ENCODE measurements around the gene IL24. TPM values are rescaled to one million over a fixed set of nuclear protein-coding genes. Genes with fewer than 3 reads are reported as not detected.

Gene IL24
- total RNA-seq, 3 donors from 2014 or later (not counting 1 experiment from before 2014, with no cell fraction given) = not detected

- DNase-seq (no peak), ATAC-seq (no peak)
- TF ChIP-seq CTCF (IDR thresholded peaks at IDR 0.05) = no peak
- H3K9me3 Mint-ChIP-seq = no peaks in the 10 kb centered on the region
- 97% methylated on average over 9 of the region's 13 CpGs for WGBS (ENCODE audit: insufficient coverage)
- intact Hi-C loops (cut with micrococcal nuclease) = no loop called here
- Histone ChIP-seq H3K9me3 (ENCODE audit: control insufficient read depth, insufficient read depth, low read length) (no peaks in the 10 kb centered on the region), H3K27me3 (ENCODE audit: control insufficient read depth, insufficient read depth, low read length) (no peaks in the 10 kb centered on the region), H3K4me1 (ENCODE audit: control insufficient read depth, insufficient read depth, low read length) (peaks cover 6% of the 10 kb centered on the region), H3K36me3 (ENCODE audit: control insufficient read depth, insufficient read depth, low read length) (no peaks in the 10 kb centered on the region), H3K27ac (ENCODE audit: low read length) (no peak overlapping the region), H3K4me3 (ENCODE audit: low read length) (no peak overlapping the region)
- peaks cover 6% of the 10 kb centered on the region in 2 donors for H3K4me1 Mint-ChIP-seq
- H3K27ac Mint-ChIP-seq = no peak overlapping the region
- H3K4me3 Mint-ChIP-seq = no peak overlapping the region
- peaks cover 5 to 10% of the 10 kb centered on the region in 2 donors for H3K27me3 Mint-ChIP-seq (ENCODE audit: low read depth in 2 of 2)
- no peaks in the 10 kb centered on the region for H3K36me3 Mint-ChIP-seq
These were observed 41.9 kb downstream of the IL24 start for GRCh38 chr1:206939131-206939530.

- H3K27ac Mint-ChIP-seq = no peak overlapping the region
- peaks cover 5 to 10% of the 10 kb centered on the region in 2 donors for H3K27me3 Mint-ChIP-seq (ENCODE audit: low read depth in 2 of 2)
- peaks cover 15% of the 10 kb centered on the region for H3K4me1 ChIP-seq (ENCODE audit: control insufficient read depth, insufficient read depth, low read length)
- H3K9me3 ChIP-seq (ENCODE audit: control insufficient read depth, insufficient read depth, low read length) = no peaks in the 10 kb centered on the region
- no peaks in the 10 kb centered on the region for H3K36me3 Mint-ChIP-seq
- no peaks in the 10 kb centered on the region for H3K27me3 ChIP-seq (ENCODE audit: control insufficient read depth, insufficient read depth, low read length)
- no peak for DNase-seq
- H3K27ac ChIP-seq (ENCODE audit: low read length) = no peak overlapping the region
- no peak overlapping the region for H3K4me3 ChIP-seq (ENCODE audit: low read length)
- no peaks in the 10 kb centered on the region for H3K36me3 ChIP-seq (ENCODE audit: control insufficient read depth, insufficient read depth, low read length)
- H3K9me3 Mint-ChIP-seq = no peaks in the 10 kb centered on the region
- WGBS (ENCODE audit: insufficient coverage) = 94% methylated on average over 8 of the region's 9 CpGs
- no peak for TF ChIP-seq CTCF (IDR thresholded peaks at IDR 0.05)
- H3K4me3 Mint-ChIP-seq = no peak overlapping the region
- intact Hi-C loops (cut with micrococcal nuclease) = no loop called here
- no peak for ATAC-seq
- H3K4me1 Mint-ChIP-seq = peaks cover 13 to 14% of the 10 kb centered on the region in 2 donors
These were observed 42.8 kb downstream of the IL24 start for GRCh38 chr1:206939841-206940587.

- ATAC-seq (no peak), DNase-seq (no peak)
- intact Hi-C loops (cut with micrococcal nuclease) = no loop called here
- no peaks in the 10 kb centered on the region for H3K9me3 ChIP-seq (ENCODE audit: control insufficient read depth, insufficient read depth, low read length)
- peaks cover 5 to 10% of the 10 kb centered on the region in 2 donors for H3K27me3 Mint-ChIP-seq (ENCODE audit: low read depth in 2 of 2)
- H3K4me3 ChIP-seq (ENCODE audit: low read length) = no peak overlapping the region
- no peak overlapping the region for H3K27ac Mint-ChIP-seq
- no peaks in the 10 kb centered on the region for H3K36me3 ChIP-seq (ENCODE audit: control insufficient read depth, insufficient read depth, low read length)
- H3K4me1 Mint-ChIP-seq = peaks cover 17 to 19% of the 10 kb centered on the region in 2 donors
- no peak overlapping the region for H3K4me3 Mint-ChIP-seq
- no peak for TF ChIP-seq CTCF (IDR thresholded peaks at IDR 0.05)
- H3K27me3 ChIP-seq (ENCODE audit: control insufficient read depth, insufficient read depth, low read length) = no peaks in the 10 kb centered on the region
- WGBS (ENCODE audit: insufficient coverage) = 83% methylated on average over 3 of the region's 3 CpGs
- peaks cover 18% of the 10 kb centered on the region for H3K4me1 ChIP-seq (ENCODE audit: control insufficient read depth, insufficient read depth, low read length)
- H3K36me3 Mint-ChIP-seq = no peaks in the 10 kb centered on the region
- no peaks in the 10 kb centered on the region for H3K9me3 Mint-ChIP-seq
- no peak overlapping the region for H3K27ac ChIP-seq (ENCODE audit: low read length)
These were observed 43.3 kb downstream of the IL24 start for GRCh38 chr1:206940588-206940936.

Data from natural killer cell (primary cell).